ENCODE measurements around the gene ARHGEF40. TPM values are rescaled to one million over a fixed set of nuclear protein-coding genes. Genes with fewer than 3 reads are reported as not detected.

ARHGEF40 gene
- total and polyA plus RNA-seq, 12 donors: 14.2 to 25.2 (median 17.8) TPM

DNA sequence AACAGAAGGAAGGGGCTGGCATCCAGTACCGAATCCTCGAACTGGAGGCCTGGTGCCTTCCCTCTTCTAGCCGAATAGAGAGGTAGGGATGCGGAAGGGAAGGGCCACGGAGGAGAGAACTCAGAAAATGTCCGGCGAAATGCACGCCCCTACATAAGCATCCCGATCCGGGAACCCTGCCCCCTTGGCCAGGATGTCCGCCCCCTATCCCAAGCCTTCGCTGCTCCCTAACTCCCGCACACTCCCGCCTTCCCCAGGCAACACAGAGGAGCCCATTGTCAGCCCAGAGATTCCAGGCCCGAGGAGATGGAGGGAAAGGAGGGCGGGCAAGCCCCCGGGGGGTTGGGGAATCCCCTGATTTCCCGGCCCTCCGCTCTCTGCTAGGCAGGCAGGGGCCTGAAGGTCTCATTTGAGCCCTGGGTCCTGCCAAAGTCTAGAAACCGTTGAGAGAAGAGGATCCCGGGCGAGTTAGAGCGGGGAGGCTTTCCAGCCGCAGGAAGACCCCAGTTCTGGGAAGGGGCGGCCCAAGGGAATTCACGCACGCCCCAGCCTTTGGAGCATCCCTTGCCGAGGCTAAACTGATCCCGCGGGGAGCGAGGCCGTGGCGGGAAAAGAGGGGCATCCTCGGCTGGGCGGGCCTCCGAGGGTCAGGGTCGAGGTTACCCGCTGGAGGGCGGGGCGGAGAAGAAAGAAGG lies 569 bp upstream of the ARHGEF40 start:
- intact Hi-C loops (cut with DNase I): loop anchor here (1.0 to 5.0 kb wide), 7 partner anchors 15 to 38 kb away; partner anchors contain the start of gene TMEM253 (in 1 of the 10)
- TF ChIP-seq, protein P1, sequence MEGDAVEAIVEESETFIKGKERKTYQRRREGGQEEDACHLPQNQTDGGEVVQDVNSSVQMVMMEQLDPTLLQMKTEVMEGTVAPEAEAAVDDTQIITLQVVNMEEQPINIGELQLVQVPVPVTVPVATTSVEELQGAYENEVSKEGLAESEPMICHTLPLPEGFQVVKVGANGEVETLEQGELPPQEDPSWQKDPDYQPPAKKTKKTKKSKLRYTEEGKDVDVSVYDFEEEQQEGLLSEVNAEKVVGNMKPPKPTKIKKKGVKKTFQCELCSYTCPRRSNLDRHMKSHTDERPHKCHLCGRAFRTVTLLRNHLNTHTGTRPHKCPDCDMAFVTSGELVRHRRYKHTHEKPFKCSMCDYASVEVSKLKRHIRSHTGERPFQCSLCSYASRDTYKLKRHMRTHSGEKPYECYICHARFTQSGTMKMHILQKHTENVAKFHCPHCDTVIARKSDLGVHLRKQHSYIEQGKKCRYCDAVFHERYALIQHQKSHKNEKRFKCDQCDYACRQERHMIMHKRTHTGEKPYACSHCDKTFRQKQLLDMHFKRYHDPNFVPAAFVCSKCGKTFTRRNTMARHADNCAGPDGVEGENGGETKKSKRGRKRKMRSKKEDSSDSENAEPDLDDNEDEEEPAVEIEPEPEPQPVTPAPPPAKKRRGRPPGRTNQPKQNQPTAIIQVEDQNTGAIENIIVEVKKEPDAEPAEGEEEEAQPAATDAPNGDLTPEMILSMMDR (IDR thresholded peaks at IDR 0.05): no peak
- H3K9me3 ChIP-seq: no peaks in the 10 kb centered on the region
- peaks cover 0 to 17% (median 0%) of the 10 kb centered on the region in 7 donors for H3K27me3 ChIP-seq
- ATAC-seq: peak; percentile 12 to 40 (median 26)
- peaks cover 0 to 19% (median 8%) of the 10 kb centered on the region in 9 donors for H3K36me3 ChIP-seq
- H3K27ac ChIP-seq: peak overlapping the region; percentile 64 to 98 (median 95)
- H3K4me3 ChIP-seq: peak overlapping the region; percentile 61 to 86 (median 78)
- DNase-seq: peak; percentile 45 to 63
- WGBS, 2 donors: 1 to 3% methylated on average over 39 to 40 of the region's 40 CpGs
- peaks cover 6 to 44% (median 34%) of the 10 kb centered on the region in 9 donors for H3K4me1 ChIP-seq

DNA sequence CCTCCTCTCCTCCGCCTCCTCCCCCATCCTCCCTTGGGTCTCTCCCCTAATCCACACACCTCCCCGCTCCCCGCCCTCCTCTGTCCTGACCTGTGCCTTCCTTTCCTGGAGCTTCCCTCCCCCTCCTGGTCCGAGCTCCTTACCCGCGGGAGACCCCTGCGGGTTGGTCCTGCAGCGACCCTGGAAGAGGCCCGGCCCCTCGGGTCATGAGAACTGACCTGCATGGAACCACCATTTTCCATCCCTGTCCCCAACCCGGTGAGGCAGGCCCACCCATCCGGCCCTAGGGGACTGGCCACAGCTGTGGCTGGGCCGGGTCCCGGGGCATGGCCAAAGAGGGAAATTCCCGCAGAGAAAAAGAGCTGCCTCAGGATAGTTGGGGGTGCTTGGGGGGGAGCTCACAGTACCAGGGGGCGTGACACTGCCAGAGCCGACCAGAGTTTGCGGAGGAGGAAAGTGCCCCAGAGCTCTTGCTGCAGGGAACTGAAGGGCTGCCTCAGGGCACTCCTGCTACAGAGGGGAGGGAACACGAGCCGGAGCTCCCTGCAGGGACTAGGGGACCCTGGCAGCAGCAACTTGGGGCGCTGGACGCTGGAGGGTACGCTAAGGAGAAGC lies 613 bp downstream of the ARHGEF40 start:
- Histone ChIP-seq H3K9me3 (no peaks in the 10 kb centered on the region), H3K4me3 (peak overlapping the region; percentile 61 to 86 (median 78)), H3K36me3 (peaks cover 0 to 31% (median 10%) of the 10 kb centered on the region in 9 donors), H3K27me3 (peaks cover 0 to 17% (median 0%) of the 10 kb centered on the region in 7 donors), H3K4me1 (peaks cover 6 to 44% (median 34%) of the 10 kb centered on the region in 9 donors), H3K27ac (peak overlapping the region; percentile 64 to 98 (median 95))
- intact Hi-C loops (cut with DNase I): loop anchor here in 1 of 10 donors (2.0 kb wide), 2 partner anchors 14 to 34 kb away; no protein-coding TSS in a partner anchor
- TF ChIP-seq, protein P1 (IDR thresholded peaks at IDR 0.05): no peak
- peak; percentile 63 to 66 for DNase-seq
- WGBS, 2 donors: 0 to 1% methylated on average over 23 of the region's 23 CpGs
- peak; percentile 13 to 57 (median 41) for ATAC-seq

DNA sequence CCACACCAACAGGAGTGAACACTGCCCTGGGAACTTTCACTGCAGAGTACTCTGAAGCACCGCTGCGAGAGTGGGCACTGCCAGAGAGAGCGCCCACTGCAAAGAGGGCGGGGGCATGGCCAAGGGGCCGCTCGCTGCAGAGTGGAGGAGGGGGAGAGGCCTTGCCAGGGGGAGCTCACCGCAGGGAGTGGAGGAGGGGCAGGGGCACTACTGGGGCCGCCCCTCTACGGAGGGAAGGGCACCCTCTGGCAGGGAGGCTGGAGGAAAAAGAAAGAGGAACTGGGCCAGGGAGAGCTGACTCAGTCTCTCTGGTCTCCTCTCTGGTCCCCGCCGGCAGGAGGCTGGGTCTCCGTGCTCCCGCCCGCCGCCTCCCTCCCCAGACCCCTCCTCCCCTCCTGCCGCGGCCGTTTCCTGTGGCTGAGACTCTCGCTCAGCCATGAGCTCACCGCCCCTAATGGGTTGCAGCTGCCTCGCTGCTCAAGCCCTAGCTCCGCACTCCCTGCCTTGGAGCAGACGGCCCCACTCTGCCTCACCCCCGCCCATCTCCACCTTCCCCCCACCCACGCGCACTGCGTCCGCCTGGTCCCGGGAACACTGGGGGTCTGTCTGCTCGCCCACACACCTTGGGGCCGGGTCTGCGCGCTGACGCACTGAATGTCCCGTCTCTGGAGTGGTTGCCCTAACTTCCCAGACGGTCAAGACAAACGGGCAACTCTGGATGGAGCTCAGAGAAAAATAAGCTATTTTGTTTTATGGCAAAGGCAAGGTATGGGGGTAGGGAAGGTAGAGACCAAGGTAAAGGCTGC lies 1.3 kb downstream of the ARHGEF40 start:
- peak overlapping the region; percentile 64 to 98 (median 95) for H3K27ac ChIP-seq
- intact Hi-C loops (cut with DNase I): loop anchor here in 1 of 10 donors (2.0 kb wide), 2 partner anchors 13 to 33 kb away; no protein-coding TSS in a partner anchor
- DNase-seq: peak; percentile 88 to 91

More for the DNA sequence above, 1.3 kb downstream of the ARHGEF40 start:
- peak; percentile 69 to 81 (median 74) for ATAC-seq
- H3K4me1 ChIP-seq: peaks cover 6 to 44% (median 34%) of the 10 kb centered on the region in 9 donors
- peak overlapping the region; percentile 61 to 86 (median 78) for H3K4me3 ChIP-seq
- TF ChIP-seq, protein P1 (IDR thresholded peaks at IDR 0.05): peak in 2 of 9 donors; percentile 5 to 15
- peaks cover 0 to 17% (median 0%) of the 10 kb centered on the region in 7 donors for H3K27me3 ChIP-seq
- 2 to 5% methylated on average over 30 to 37 of the region's 37 CpGs for WGBS, 2 donors
- H3K36me3 ChIP-seq: peaks cover 0 to 38% (median 17%) of the 10 kb centered on the region in 9 donors
- H3K9me3 ChIP-seq: no peaks in the 10 kb centered on the region
